Esophagus squamous epithelium (tissue), 5 donors: ENCODE measurements around the gene GOLGA6L26. TPM values are rescaled to one million over a fixed set of nuclear protein-coding genes. Genes with fewer than 3 reads are reported as not detected.
"Not testable (repeated sequence)": the region's sequence is repeated elsewhere in the genome, so short reads cannot be mapped to it uniquely, and the experiment has no call there.

Experiments
- DNase-seq: peaks from one replicate; lab custom pipeline; 2025; lab: John Stamatoyannopoulos, UW
- H3K27ac ChIP-seq, 4 donors: fragments of 200-600 bp; sonication (generic); one replicate each; pipeline ENCODE4 v1.5.1; 2016 to 2019; ENCODE audit warnings: mild to moderate bottlenecking in 1 of 4
- H3K27me3 ChIP-seq, 4 donors: fragments of 200-600 bp; sonication (generic); 1 replicate in 3 of 4; 2 replicates in 1 of 4; pipeline versions ENCODE4 v1.5.1 to v1.6.0; 2017 to 2021; ENCODE audit warnings: antibody characterized with exemption in 1 of 4
- H3K36me3 ChIP-seq, 3 donors: fragments of 200-600 bp; sonication (generic); one replicate each; pipeline ENCODE4 v1.5.1; 2016 to 2019
- H3K4me1 ChIP-seq, 3 donors: fragments of 200-600 bp; sonication (generic); one replicate each; pipeline ENCODE4 v1.5.1; 2017 to 2019
- H3K4me3 ChIP-seq, 4 donors: fragments of 200-600 bp; sonication (generic); 1 replicate in 3 of 4; 2 replicates in 1 of 4; pipeline ENCODE4 v1.5.1; 2016 to 2019; ENCODE audit warnings: mild to moderate bottlenecking in 2 of 4, moderate library complexity in 1 of 4
- H3K9me3 ChIP-seq, 3 donors: fragments of 200-600 bp; sonication (generic); one replicate each; pipeline ENCODE4 v1.5.1; 2016 to 2019
- CTCF ChIP-seq, 6 experiments: fragments of 450-650 bp in 4 of 6; fragments of 200-600 bp in 2 of 6; sonication (generic) in 2 of 6; IDR thresholded peaks; one replicate each; pipeline ENCODE4 v1.5.1; 2016 to 2019; ENCODE audit warnings: antibody characterized with exemption in 6 of 6, mild to moderate bottlenecking in 4 of 6, moderate library complexity in 4 of 6
- POLR2A ChIP-seq, 4 donors: fragments of 450-650 bp; IDR thresholded peaks; one replicate each; pipeline ENCODE4 v1.6.1; 2017; ENCODE audit warnings: antibody characterized with exemption in 4 of 4, mild to moderate bottlenecking in 4 of 4, moderate library complexity in 3 of 4
- WGBS, 2 donors: methylation state at CpG; one replicate each; pipeline ENCODE4 v1.1.5; 2018; 5-methylcytosine and 5-hydroxymethylcytosine counted together
- intact Hi-C: fragments of 100-400 bp; cut with DNase I; formaldehyde crosslinking; loops from one replicate; pipeline ENCODE4 v1.15.0; 2022
- total RNA-seq, 4 donors: library from RNA; depleted of rRNA; stranded (reverse); fragments of >200 nt; gene quantifications; one replicate each; pipeline ENCODE4 v1.1.0, GENCODE V29; 2016
- donor health status: DM: yes; HTN: yes; CAD: no.

GOLGA6L26 gene
- total RNA-seq, 4 donors from 2014 or later, result not detected

- no peak overlapping the region for H3K4me3 ChIP-seq
- H3K27me3 ChIP-seq, result no peaks in the 10 kb centered on the region
- 60 to 76% methylated on average over 2 of the region's 2 CpGs for WGBS, 2 donors
- H3K36me3 ChIP-seq, result no peaks in the 10 kb centered on the region
- no peak for DNase-seq
- no peaks in the 10 kb centered on the region for H3K4me1 ChIP-seq
- intact Hi-C loops, result no loop called here
- no peak overlapping the region for H3K27ac ChIP-seq
- H3K9me3 ChIP-seq, result no peaks in the 10 kb centered on the region
- TF ChIP-seq POLR2A (IDR thresholded peaks at IDR 0.05) (no peak), CTCF (IDR thresholded peaks at IDR 0.05) (no peak)
Observed at GRCh38 chr15:23370578-23370977, 36.6 kb upstream of the GOLGA6L26 start.

GRCh38 chr15:23364261-23364660 is 30.3 kb upstream of the GOLGA6L26 start:
- H3K36me3 ChIP-seq, H3K9me3 ChIP-seq, H3K27ac ChIP-seq, intact Hi-C loops, DNase-seq, H3K4me3 ChIP-seq, H3K4me1 ChIP-seq, H3K27me3 ChIP-seq: not testable (repeated sequence)
- 40 to 80% methylated on average over 1 of the region's 9 CpGs for WGBS, 2 donors

GRCh38 chr15:23362622-23363021 is 28.6 kb upstream of the GOLGA6L26 start:
- H3K4me3 ChIP-seq, DNase-seq, H3K4me1 ChIP-seq, H3K36me3 ChIP-seq, H3K27ac ChIP-seq, H3K9me3 ChIP-seq, H3K27me3 ChIP-seq, intact Hi-C loops: not testable (repeated sequence)
- WGBS, 2 donors, result no CpG with 5 or more reads among the region's 5 CpGs

GRCh38 chr15:23354448-23354847 is 20.5 kb upstream of the GOLGA6L26 start, which contains the start of gene GOLGA8S:
GOLGA8S (plus strand) TSS chr15:23354748; CDS start chr15:23354810, 62 bp downstream.
- H3K4me3 ChIP-seq, intact Hi-C loops, H3K27ac ChIP-seq, H3K4me1 ChIP-seq, H3K9me3 ChIP-seq, DNase-seq, H3K36me3 ChIP-seq, H3K27me3 ChIP-seq: not testable (repeated sequence)
- no CpG with 5 or more reads among the region's 8 CpGs for WGBS, 2 donors

GRCh38 chr15:23311233-23311632 is 22.8 kb downstream of the GOLGA6L26 start:
- H3K4me1 ChIP-seq, DNase-seq, H3K9me3 ChIP-seq, H3K4me3 ChIP-seq, intact Hi-C loops, H3K27ac ChIP-seq, H3K27me3 ChIP-seq: not testable (repeated sequence)
- WGBS, 2 donors, result 64% methylated on average over 2 of the region's 13 CpGs; no CpG with 5 or more reads in 1 of the 2 donors
- H3K36me3 ChIP-seq, result peaks cover 9 to 47% (median 11%) of the 10 kb centered on the region in 3 donors

- DNase-seq, H3K27ac ChIP-seq, H3K27me3 ChIP-seq, H3K9me3 ChIP-seq, H3K4me3 ChIP-seq, intact Hi-C loops: not testable (repeated sequence)
- 60 to 97% methylated on average over 3 to 7 of the region's 7 CpGs for WGBS, 2 donors
- peaks cover 0 to 24% (median 6%) of the 10 kb centered on the region in 3 donors for H3K4me1 ChIP-seq
- H3K36me3 ChIP-seq, result peaks cover 4 to 39% (median 7%) of the 10 kb centered on the region in 3 donors
Observed at GRCh38 chr15:23305921-23306320, 28.1 kb downstream of the GOLGA6L26 start.

- H3K9me3 ChIP-seq, DNase-seq, intact Hi-C loops, H3K27me3 ChIP-seq, H3K27ac ChIP-seq: not testable (repeated sequence)
- Histone ChIP-seq H3K4me1 (peaks cover 0 to 24% (median 6%) of the 10 kb centered on the region in 3 donors), H3K36me3 (peaks cover 0 to 28% (median 3%) of the 10 kb centered on the region in 3 donors), H3K4me3 (peak overlapping the region in 2 of 4 donors; percentile 49 to 61)
- 54 to 58% methylated on average over 4 of the region's 4 CpGs for WGBS, 2 donors
Observed at GRCh38 chr15:23304805-23305204, 29.2 kb downstream of the GOLGA6L26 start.

- H3K9me3 ChIP-seq, H3K27me3 ChIP-seq, intact Hi-C loops, DNase-seq: not testable (repeated sequence)
- Histone ChIP-seq H3K4me3 (peak overlapping the region; percentile 29 to 61 (median 47)), H3K4me1 (peaks cover 0 to 24% (median 6%) of the 10 kb centered on the region in 3 donors), H3K36me3 (peaks cover 0 to 22% (median 0%) of the 10 kb centered on the region in 3 donors), H3K27ac (peak overlapping the region; percentile 48 to 88 (median 70))
- WGBS, 2 donors, result 0% methylated on average over 2 to 7 of the region's 7 CpGs
Observed at GRCh38 chr15:23304267-23304666, 29.7 kb downstream of the GOLGA6L26 start.

GRCh38 chr15:23303654-23304053 is 30.3 kb downstream of the GOLGA6L26 start:
- Histone ChIP-seq H3K4me1 (peaks cover 0 to 24% (median 6%) of the 10 kb centered on the region in 3 donors), H3K27ac (peak overlapping the region; percentile 48 to 88 (median 70)), H3K36me3 (peaks cover 0 to 16% (median 0%) of the 10 kb centered on the region in 3 donors), H3K4me3 (peak overlapping the region; percentile 29 to 61 (median 47))
- 0% methylated on average over 3 of the region's 55 CpGs; no CpG with 5 or more reads in 1 of the 2 donors for WGBS, 2 donors
- H3K27me3 ChIP-seq, H3K9me3 ChIP-seq, DNase-seq, intact Hi-C loops: not testable (repeated sequence)
- peak in 1 of 4 donors; percentile 21 for TF ChIP-seq POLR2A (IDR thresholded peaks at IDR 0.05)

- intact Hi-C loops, H3K27ac ChIP-seq, H3K27me3 ChIP-seq, DNase-seq, H3K9me3 ChIP-seq: not testable (repeated sequence)
- peak overlapping the region in 3 of 4 donors; percentile 25 to 61 (median 49) for H3K4me3 ChIP-seq
- no CpG with 5 or more reads among the region's 33 CpGs for WGBS, 2 donors
- peaks cover 0 to 24% (median 6%) of the 10 kb centered on the region in 3 donors for H3K4me1 ChIP-seq
- H3K36me3 ChIP-seq, result peaks cover 0 to 12% (median 0%) of the 10 kb centered on the region in 3 donors
Observed at GRCh38 chr15:23303246-23303645, 30.8 kb downstream of the GOLGA6L26 start.
